Frontal cortex (tissue), 4 donors: ENCODE data around the gene MED13L. TPM values are rescaled to one million over a fixed set of nuclear protein-coding genes. Genes with fewer than 3 reads are reported as not detected.
A peak's percentile ranks its signal among the peaks of the same experiment; 100 is the strongest.
"Not testable (repeated sequence)": the region's sequence is repeated elsewhere in the genome, so short reads cannot be mapped to it uniquely, and the experiment has no call there.

Experiments
- DNase-seq, 2 donors: peaks; one replicate each; pipeline ENCODE4 v3.0.0; 2012; ENCODE audit warnings: low spot score in 2 of 2
- FAIRE-seq: peaks from 2 replicates; lab custom pipeline; 2012; peaks lifted over from hg19 to GRCh38; lab: Jason Lieb, UNC
- total RNA-seq: library from RNA; depleted of rRNA; stranded (reverse); fragments of >200 nt; gene quantifications from one replicate; pipeline ENCODE4 v1.2.3, GENCODE V29; 2014
- donor health status: control.
- donor health status: control.
- donor health status: control.

Gene MED13L
- total RNA-seq, 1 donor from 2014 or later, result 164 TPM

DNA sequence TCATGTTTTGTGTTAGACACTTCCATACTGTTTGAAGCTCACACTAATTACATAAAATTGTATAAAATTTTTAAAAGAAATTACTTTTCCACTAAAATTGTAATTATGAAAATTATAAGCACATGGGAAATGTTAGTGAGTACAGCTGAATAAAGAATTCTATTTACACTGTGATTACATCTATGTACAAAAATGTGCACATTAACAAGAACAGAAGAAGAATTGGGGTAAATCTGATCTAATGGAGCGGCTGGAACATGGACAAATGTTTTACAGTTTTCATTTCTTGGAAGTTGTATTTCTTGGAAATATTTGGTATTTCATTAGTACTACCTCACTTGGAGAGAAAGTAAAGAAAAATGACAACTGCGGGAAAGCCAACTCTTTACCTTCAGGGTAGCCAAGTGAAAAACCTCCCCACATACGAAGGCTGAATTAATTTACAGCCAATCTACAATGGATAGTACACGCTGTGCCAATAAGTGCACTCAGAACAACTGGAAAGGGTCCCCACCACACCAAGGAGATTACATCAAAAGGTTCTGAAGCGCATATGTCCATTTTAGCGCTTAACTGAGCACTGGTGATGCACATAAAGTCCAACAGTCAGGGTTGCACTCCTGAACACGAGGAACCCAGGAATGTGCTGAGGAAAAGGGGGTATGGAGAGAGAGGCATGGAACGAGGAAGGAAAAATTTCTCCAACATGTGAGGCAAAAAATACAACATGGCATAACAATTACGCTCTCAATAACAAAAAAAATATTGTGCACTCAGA lies 17.5 kb downstream of the MED13L start:
- FAIRE-seq (no peak), DNase-seq (no peak)

DNA sequence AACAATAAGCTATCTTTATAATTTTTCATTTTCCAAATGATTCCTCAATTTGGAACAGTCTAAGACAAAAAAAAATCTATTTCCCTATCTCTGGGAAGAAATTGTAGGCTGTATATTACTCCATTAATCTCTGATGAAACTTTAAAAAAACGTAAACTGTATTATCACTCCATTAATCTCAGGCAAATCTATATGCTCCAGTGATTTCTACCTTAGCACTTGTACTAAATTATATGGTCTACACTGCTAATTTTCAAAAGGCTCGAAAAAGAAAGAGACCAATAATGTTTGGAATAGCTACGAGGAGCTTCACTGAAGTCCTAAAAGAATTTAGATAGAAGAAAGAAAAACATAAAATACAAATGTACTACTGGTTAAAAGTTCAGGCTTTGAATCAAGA lies 19.7 kb downstream of the MED13L start:
- no peak for DNase-seq
- FAIRE-seq, result no peak

- DNase-seq, result no peak
- FAIRE-seq, result no peak
Observed at GRCh38 chr12:116257215-116257614, 20.3 kb downstream of the MED13L start.

GRCh38 chr12:116249938-116250337 lies 27.6 kb downstream of the MED13L start:
- no peak for DNase-seq
- peak; percentile 76 for FAIRE-seq

GRCh38 chr12:116248930-116249329 lies 28.6 kb downstream of the MED13L start:
- FAIRE-seq (no peak), DNase-seq (no peak)

- no peak for FAIRE-seq
- DNase-seq, result no peak
Observed at GRCh38 chr12:116248433-116248832, 29.1 kb downstream of the MED13L start.

DNA sequence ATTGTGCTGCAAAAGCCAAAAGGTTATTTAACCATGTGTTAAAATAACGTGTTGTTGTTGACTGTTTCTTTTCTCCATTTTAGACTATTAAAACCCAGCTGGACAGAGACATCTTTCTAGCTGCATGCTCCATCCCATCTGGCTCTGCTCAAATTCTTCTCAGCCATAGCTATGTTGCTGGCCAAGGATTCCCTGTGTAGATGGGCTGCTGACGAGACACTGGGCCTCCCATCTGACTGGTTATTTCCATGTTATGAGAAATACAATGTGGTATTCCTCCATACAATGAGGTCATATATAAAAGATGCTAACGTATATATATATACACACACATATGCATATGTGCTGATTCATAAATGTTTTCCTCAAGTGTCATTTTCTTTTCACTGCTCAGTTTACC lies 30.1 kb downstream of the MED13L start:
- FAIRE-seq (no peak), DNase-seq (no peak)

DNA sequence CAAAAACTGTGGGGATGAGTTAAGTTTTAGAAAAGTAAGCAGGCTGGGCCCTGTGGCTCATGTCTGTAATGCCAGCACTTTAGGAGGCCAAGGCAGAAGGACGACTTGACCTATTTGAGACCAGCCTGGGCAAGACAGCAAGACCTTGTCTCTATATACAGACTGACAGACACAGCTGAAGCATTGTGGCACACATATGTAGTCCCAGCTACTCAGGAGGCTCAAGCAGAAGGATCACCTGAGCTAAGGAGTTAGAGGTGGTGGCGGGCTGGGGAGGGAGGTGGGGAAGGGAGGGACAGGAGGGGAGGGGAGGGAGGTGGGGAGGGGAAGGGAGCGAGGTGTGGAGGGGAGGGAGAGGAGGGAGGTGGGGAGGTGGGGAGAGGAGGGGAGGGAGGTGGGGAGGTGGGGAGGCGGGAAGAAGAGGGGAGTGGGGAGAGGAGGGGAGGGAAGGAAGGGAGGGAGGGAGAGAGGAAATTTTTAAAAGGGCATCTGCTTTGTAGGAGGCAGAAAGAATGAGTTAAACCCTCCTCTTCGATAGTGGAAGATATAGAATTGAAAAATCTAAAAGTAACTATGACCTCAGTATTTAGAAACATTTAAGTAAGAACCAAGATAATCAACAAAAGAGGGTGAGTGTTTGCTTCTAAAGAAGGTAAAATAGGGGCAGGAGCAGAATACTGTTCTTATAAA lies 30.9 kb downstream of the MED13L start:
- DNase-seq (no peak), FAIRE-seq (no peak)

DNA sequence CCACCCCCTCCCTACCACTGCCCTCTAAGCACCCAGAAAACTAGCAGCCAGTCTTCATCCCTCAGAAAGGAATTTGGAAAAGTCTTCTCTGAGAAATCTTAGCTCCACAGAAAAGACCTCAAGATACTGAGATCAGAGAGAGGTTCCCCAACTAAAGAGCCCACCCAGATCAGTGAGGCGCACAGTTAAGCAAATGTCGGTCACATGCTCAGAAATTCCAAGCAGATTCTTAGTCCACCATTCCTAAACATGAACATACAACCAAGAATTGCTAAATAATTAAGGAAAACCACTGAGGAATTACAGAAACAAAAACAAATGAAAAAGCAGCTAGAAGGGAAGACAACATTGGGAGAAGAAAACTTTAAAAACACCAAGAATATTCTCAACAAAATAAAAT lies 32.3 kb downstream of the MED13L start:
- DNase-seq (no peak), FAIRE-seq (no peak)

- no peak for FAIRE-seq
- no peak for DNase-seq
Observed at GRCh38 chr12:116244474-116245090, 32.9 kb downstream of the MED13L start.

- no peak for DNase-seq
- no peak for FAIRE-seq
Observed at GRCh38 chr12:116244001-116244400, 33.5 kb downstream of the MED13L start.

- DNase-seq, result no peak
- no peak for FAIRE-seq
Observed at GRCh38 chr12:116242740-116243139, 34.8 kb downstream of the MED13L start.

DNA sequence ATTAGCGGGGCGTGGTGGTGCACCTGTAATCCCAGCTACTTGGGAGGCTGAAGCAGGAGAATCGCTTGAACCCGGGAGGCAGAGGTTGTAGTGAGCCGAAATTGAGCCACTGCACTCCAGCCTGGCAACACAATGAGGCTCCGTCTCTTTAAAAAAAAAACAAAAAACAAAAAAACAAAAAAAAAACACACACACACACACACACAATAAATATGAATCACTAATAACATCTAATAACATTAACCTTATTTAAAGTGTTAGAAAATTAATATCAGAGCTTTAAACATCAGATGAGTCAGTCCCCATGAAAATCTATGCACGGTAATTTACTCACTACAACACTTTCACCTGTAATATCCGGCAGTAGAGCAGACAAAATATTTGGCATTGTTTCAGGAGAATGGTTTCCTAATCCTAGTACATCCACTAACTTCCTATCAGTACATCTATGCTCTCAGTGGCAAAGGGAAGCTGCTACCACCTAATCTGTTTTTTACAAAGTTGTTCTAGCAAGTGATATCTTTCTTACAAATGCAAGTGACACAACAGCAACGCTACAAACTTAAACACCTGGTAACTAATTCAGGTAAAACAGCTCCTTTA lies 36.2 kb downstream of the MED13L start:
- DNase-seq (no peak), FAIRE-seq (no peak)

GRCh38 chr12:116238570-116239119 lies 38.8 kb downstream of the MED13L start:
- not testable (repeated sequence) for FAIRE-seq, DNase-seq

DNA sequence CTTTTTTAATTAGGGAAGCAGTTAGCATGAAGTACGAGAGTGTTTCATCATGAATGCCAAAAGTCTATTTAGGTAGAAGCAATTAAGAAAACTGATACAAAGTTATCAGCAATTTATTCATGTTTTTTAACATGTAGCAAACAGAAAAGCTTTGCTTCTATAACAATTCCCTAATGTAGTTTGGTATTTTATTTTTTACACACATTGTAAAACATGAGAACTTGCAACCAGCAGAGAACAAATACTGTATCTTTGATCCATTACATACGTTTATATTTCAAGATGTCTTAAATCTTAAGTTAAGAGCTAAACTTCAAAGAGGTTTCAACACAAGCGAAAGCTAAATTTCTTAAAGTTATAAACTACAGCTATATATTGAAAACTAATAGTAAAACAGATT lies 39.3 kb downstream of the MED13L start:
- FAIRE-seq (no peak), DNase-seq (no peak)

DNA sequence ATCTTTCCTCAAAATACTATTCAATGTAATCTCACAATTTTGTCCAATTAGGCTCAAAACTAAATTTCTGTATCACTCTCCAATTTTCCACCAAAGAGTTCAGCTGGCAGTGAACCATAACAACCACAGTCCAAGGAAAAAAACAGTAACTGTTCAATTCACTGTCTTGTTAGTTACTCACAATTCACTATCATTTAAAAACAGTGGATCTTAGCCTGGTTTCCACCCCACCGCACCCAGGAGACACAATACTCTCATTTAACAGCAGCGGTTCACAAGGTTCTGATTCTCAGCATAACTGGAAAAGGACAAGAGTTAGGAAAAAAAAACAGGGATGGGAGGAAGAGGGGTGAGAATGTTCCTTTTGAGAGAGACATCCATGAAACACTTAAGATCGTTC lies 40.5 kb downstream of the MED13L start:
- DNase-seq (no peak), FAIRE-seq (no peak)

GRCh38 chr12:116236148-116236731 lies 41.3 kb downstream of the MED13L start:
- FAIRE-seq, result peak; percentile 91
- DNase-seq, result peak; percentile 22 to 36

GRCh38 chr12:116234148-116234547 lies 43.3 kb downstream of the MED13L start:
- FAIRE-seq, DNase-seq: not testable (repeated sequence)

GRCh38 chr12:116233669-116234068 lies 43.8 kb downstream of the MED13L start:
- DNase-seq, result no peak
- FAIRE-seq, result no peak

DNA sequence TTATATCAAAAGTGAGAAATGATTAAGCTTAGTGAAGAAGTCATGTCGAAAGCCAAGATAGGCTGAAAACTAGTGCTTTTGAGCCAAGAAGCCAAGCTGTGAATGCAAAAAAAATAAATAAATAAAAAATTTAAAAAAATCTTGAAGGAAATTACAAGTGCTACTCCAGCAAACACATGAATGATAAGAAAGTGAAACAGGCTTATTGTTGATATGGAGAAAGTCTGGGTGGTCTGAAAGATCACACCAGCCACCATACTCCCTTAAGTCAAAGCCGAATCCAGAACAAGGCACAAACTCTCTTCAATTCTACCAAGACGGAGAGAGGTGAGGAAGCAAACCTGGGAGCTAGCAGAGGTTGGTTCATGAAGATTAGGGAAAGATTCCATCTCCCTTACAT lies 49.7 kb downstream of the MED13L start:
- FAIRE-seq (no peak), DNase-seq (no peak)
